CD4-positive, alpha-beta T cell treated with Interleukin-21 for 1 hour (primary cell): Measurements from ENCODE around the gene MAB21L3.

Experiments used
- DNase-seq: peaks from one replicate; pipeline ENCODE4 v3.0.0-alpha.2; 2020

The MAB21L3 gene

GRCh38 chr1:116110567-116111523 is at the start of gene MAB21L3:
Gene MAB21L3 (plus strand): TSS chr1:116111399. CDS start chr1:116112616, 1,217 bp downstream.
- DNase-seq = no peak

- no peak for DNase-seq
Observed at GRCh38 chr1:116062201-116062600, 49.0 kb upstream of the MAB21L3 start.

GRCh38 chr1:116064616-116065015 is 46.6 kb upstream of the MAB21L3 start:
- DNase-seq = no peak

- DNase-seq = no peak
Observed at GRCh38 chr1:116066868-116067565, 44.2 kb upstream of the MAB21L3 start.

GRCh38 chr1:116067566-116067890 is 43.7 kb upstream of the MAB21L3 start:
- DNase-seq = no peak

- no peak for DNase-seq
Observed at GRCh38 chr1:116075575-116075974, 35.6 kb upstream of the MAB21L3 start.

GRCh38 chr1:116075990-116076389 is 35.2 kb upstream of the MAB21L3 start:
- DNase-seq = no peak

- DNase-seq = no peak
Observed at GRCh38 chr1:116076831-116077230, 34.4 kb upstream of the MAB21L3 start.

- no peak for DNase-seq
Observed at GRCh38 chr1:116078699-116079223, 32.4 kb upstream of the MAB21L3 start.

GRCh38 chr1:116087628-116088027 is 23.6 kb upstream of the MAB21L3 start:
- DNase-seq = no peak

GRCh38 chr1:116089870-116090269 is 21.3 kb upstream of the MAB21L3 start:
- DNase-seq = no peak

GRCh38 chr1:116091083-116091482 is 20.1 kb upstream of the MAB21L3 start:
- no peak for DNase-seq

- no peak for DNase-seq
Observed at GRCh38 chr1:116092752-116093489, 18.3 kb upstream of the MAB21L3 start.

GRCh38 chr1:116095027-116095426 is 16.2 kb upstream of the MAB21L3 start:
- no peak for DNase-seq

GRCh38 chr1:116096013-116096618 is 15.1 kb upstream of the MAB21L3 start:
- no peak for DNase-seq

GRCh38 chr1:116097626-116098025 is 13.6 kb upstream of the MAB21L3 start:
- no peak for DNase-seq

GRCh38 chr1:116099379-116099778 is 11.8 kb upstream of the MAB21L3 start:
- no peak for DNase-seq

GRCh38 chr1:116099919-116100318 is 11.3 kb upstream of the MAB21L3 start:
- DNase-seq = no peak

- no peak for DNase-seq
Observed at GRCh38 chr1:116104667-116105066, 6.5 kb upstream of the MAB21L3 start.

- DNase-seq = no peak
Observed at GRCh38 chr1:116105996-116106395, 5.2 kb upstream of the MAB21L3 start.

- DNase-seq = no peak
Observed at GRCh38 chr1:116106646-116107045, 4.6 kb upstream of the MAB21L3 start.

- no peak for DNase-seq
Observed at GRCh38 chr1:116107371-116107770, 3.8 kb upstream of the MAB21L3 start.

GRCh38 chr1:116111524-116112021 is 374 bp downstream of the MAB21L3 start:
- no peak for DNase-seq
